Activated CD8-positive, alpha-beta memory T cell treated with anti-CD3 and anti-CD28 coated beads for 4 hours (primary cell): ENCODE measurements around the gene NPEPPS.

Source experiments
- DNase-seq, 2 donors: peaks; one replicate each; pipeline ENCODE4 v3.0.0-alpha.2; 2020; ENCODE audit warnings: low read depth in 2 of 2

Gene NPEPPS

GRCh38 chr17:47628014-47628566 lies 97.2 kb downstream of the NPEPPS start:
- DNase-seq: no peak

- no peak for DNase-seq
Measured at GRCh38 chr17:47629826-47630225, 98.9 kb downstream of the NPEPPS start.

GRCh38 chr17:47630614-47631013 lies 99.7 kb downstream of the NPEPPS start:
- no peak for DNase-seq

GRCh38 chr17:47632991-47633390 lies 102.1 kb downstream of the NPEPPS start:
- DNase-seq: no peak

GRCh38 chr17:47633996-47634395 lies 103.1 kb downstream of the NPEPPS start:
- no peak for DNase-seq

- DNase-seq: no peak
Measured at GRCh38 chr17:47634870-47635269, 104.0 kb downstream of the NPEPPS start.

GRCh38 chr17:47635734-47636133 lies 104.8 kb downstream of the NPEPPS start:
- DNase-seq: no peak

GRCh38 chr17:47636273-47637030 lies 105.5 kb downstream of the NPEPPS start:
- DNase-seq: no peak

GRCh38 chr17:47638903-47639302 lies 108.0 kb downstream of the NPEPPS start:
- DNase-seq: no peak

GRCh38 chr17:47640076-47640475 lies 109.2 kb downstream of the NPEPPS start:
- DNase-seq: no peak

GRCh38 chr17:47641202-47641601 lies 110.3 kb downstream of the NPEPPS start:
- DNase-seq: no peak

GRCh38 chr17:47643116-47643515 lies 112.2 kb downstream of the NPEPPS start:
- no peak for DNase-seq

GRCh38 chr17:47644324-47644723 lies 113.4 kb downstream of the NPEPPS start:
- DNase-seq: no peak

GRCh38 chr17:47649153-47649971 lies 118.5 kb downstream of the NPEPPS start, which contains the start of gene KPNB1:
KPNB1 (plus strand) TSS chr17:47649919; CDS start chr17:47650245, 326 bp downstream.
- peak; percentile 91 to 94 for DNase-seq

GRCh38 chr17:47649972-47650524 lies 119.1 kb downstream of the NPEPPS start:
- no peak for DNase-seq

GRCh38 chr17:47650525-47651522 lies 119.9 kb downstream of the NPEPPS start:
- peak; percentile 86 to 91 for DNase-seq

- DNase-seq: no peak
Measured at GRCh38 chr17:47651704-47652103, 120.8 kb downstream of the NPEPPS start.

GRCh38 chr17:47652570-47652969 lies 121.7 kb downstream of the NPEPPS start:
- DNase-seq: no peak

GRCh38 chr17:47653442-47653841 lies 122.5 kb downstream of the NPEPPS start:
- DNase-seq: no peak

GRCh38 chr17:47654991-47655390 lies 124.1 kb downstream of the NPEPPS start:
- DNase-seq: no peak

GRCh38 chr17:47660064-47660492 lies 129.2 kb downstream of the NPEPPS start:
- DNase-seq: no peak
